Right cardiac atrium (tissue), 5 donors: ENCODE measurements around the gene NUPR1. TPM values are rescaled to one million over a fixed set of nuclear protein-coding genes. Genes with fewer than 3 reads are reported as not detected.
"Not testable (repeated sequence)": the region's sequence is repeated elsewhere in the genome, so short reads cannot be mapped to it uniquely, and the experiment has no call there.

ENCODE experiments used
- ATAC-seq, 2 donors: fragments of 200-7000 bp; cut with Tn5 transposase; one replicate each; pipeline versions ENCODE4 v1.8.0 to v1.9.1; 2020; ENCODE audit warnings: moderate library complexity in 2 of 2, mild to moderate bottlenecking in 1 of 2
- DNase-seq, 3 donors: peaks; one replicate each; pipeline ENCODE4 v3.0.0-alpha.2; 2020
- H3K27ac ChIP-seq: one replicate; pipeline ENCODE4 v1.5.1; 2013; ENCODE audit warnings: mild to moderate bottlenecking, low read length, control low read depth, moderate library complexity
- H3K27me3 ChIP-seq: one replicate; pipeline ENCODE4 v1.6.1; 2013; ENCODE audit not compliant: control insufficient read depth, insufficient read depth
- H3K4me1 ChIP-seq: one replicate; pipeline ENCODE4 v1.6.1; 2013; ENCODE audit warnings: low read length; ENCODE audit not compliant: control insufficient read depth, insufficient read depth
- H3K4me3 ChIP-seq: one replicate; pipeline ENCODE4 v1.5.1; 2013; ENCODE audit warnings: low read length, control low read depth
- H3K9me3 ChIP-seq: one replicate; pipeline ENCODE4 v1.6.1; 2013; ENCODE audit warnings: low read length; ENCODE audit not compliant: control insufficient read depth
- WGBS: extraction: QIAGEN DNeasy Blood & Tissue Kit; methylation state at CpG from one replicate; pipeline ENCODE4 v1.1.7; 2013; 5-methylcytosine and 5-hydroxymethylcytosine counted together
- intact Hi-C, 4 donors: fragments of 100-400 bp; cut with DNase I; formaldehyde crosslinking; loops; one replicate each; pipeline versions ENCODE4 v1.11.0 to v1.14.0; 2022 to 2023
- polyA plus RNA-seq: library from polyadenylated mRNA; stranded (reverse); fragments of 200-250 nt; gene quantifications from one replicate; pipeline ENCODE4 v1.2.3, GENCODE V29; 2013
- total RNA-seq, 4 donors: library from RNA; stranded (reverse); fragmentation: NEBNext Ultra II Directional; extraction: Animal tissue kit (Norgen Biotek cat#: 25700); gene quantifications; one replicate each; pipeline ENCODE4 v1.2.1, GENCODE V29; 2021
- donor health status: healthy with polysubstance abuse.
- donor health status: DM: no; HTN: yes; CAD: no.
- donor health status: DM: no; HTN: no; CAD: no.
- donor health status: DM: no; HTN: yes; CAD: no; lungs with severe emphysema.
- donor health status: DM: yes; HTN: yes; CAD: no.

The NUPR1 gene
- total and polyA plus RNA-seq, 5 donors: 63.7 to 106 (median 67.9) TPM

GRCh38 chr16:28554634-28555423 is 16.1 kb upstream of the NUPR1 start:
- no peak for ATAC-seq

GRCh38 chr16:28553776-28554633 is 15.2 kb upstream of the NUPR1 start, which contains the start of gene SGF29:
Gene SGF29 (plus strand): TSS chr16:28553920. CDS start chr16:28581070, 27,150 bp downstream.
- DNase-seq (peak; percentile 94 to 97 (median 97)), ATAC-seq (peak; percentile 97)
- H3K27ac ChIP-seq: peak within 1 kb of the TSS; percentile 97
- H3K9me3 ChIP-seq: no peaks in the 10 kb centered on the region
- intact Hi-C loops: no loop called here
- no peaks in the 10 kb centered on the region for H3K27me3 ChIP-seq
- WGBS: 2% methylated on average over 88 of the region's 88 CpGs
- H3K4me1 ChIP-seq: peaks cover 2% of the 10 kb centered on the region
- peak within 1 kb of the TSS; percentile 71 for H3K4me3 ChIP-seq

More at GRCh38 chr16:28554634-28555423, 16.1 kb upstream of the NUPR1 start:
- Histone ChIP-seq H3K27me3 (no peaks in the 10 kb centered on the region), H3K4me1 (peaks cover 2% of the 10 kb centered on the region), H3K27ac (no peak overlapping the region), H3K9me3 (no peaks in the 10 kb centered on the region), H3K4me3 (peak overlapping the region; percentile 71)
- intact Hi-C loops: no loop called here
- DNase-seq: no peak
- WGBS: 86% methylated on average over 15 of the region's 15 CpGs

GRCh38 chr16:28549301-28549899 is 10.6 kb upstream of the NUPR1 start:
- Histone ChIP-seq H3K27me3 (no peaks in the 10 kb centered on the region), H3K4me1 (peaks cover under 1% of the 10 kb centered on the region), H3K27ac (no peak overlapping the region), H3K9me3 (no peaks in the 10 kb centered on the region), H3K4me3 (no peak overlapping the region)
- ATAC-seq (no peak), DNase-seq (no peak)
- intact Hi-C loops: loop anchor here in 2 of 4 donors (5.0 to 10.0 kb wide), 2 partner anchors 57 to 65 kb away; partner anchors contain the start of genes APOBR (in 1 of the 2) and CLN3 (in 1 of the 2)
- WGBS: 43% methylated on average over 11 of the region's 11 CpGs

GRCh38 chr16:28548306-28548802 is 9.6 kb upstream of the NUPR1 start:
- ATAC-seq: no peak

GRCh38 chr16:28546626-28547025 is 7.9 kb upstream of the NUPR1 start:
- ATAC-seq: no peak
- no peak for DNase-seq
- Histone ChIP-seq H3K4me1 (no peaks in the 10 kb centered on the region), H3K27me3 (no peaks in the 10 kb centered on the region), H3K4me3 (no peak overlapping the region), H3K27ac (no peak overlapping the region), H3K9me3 (no peaks in the 10 kb centered on the region)
- intact Hi-C loops: loop anchor here in 2 of 4 donors (5.0 to 10.0 kb wide), 2 partner anchors 54 to 62 kb away; partner anchors contain the start of genes APOBR (in 1 of the 2) and CLN3 (in 1 of the 2)
- WGBS: 87% methylated on average over 7 of the region's 7 CpGs

More at GRCh38 chr16:28548306-28548802, 9.6 kb upstream of the NUPR1 start:
- Histone ChIP-seq H3K4me1 (no peaks in the 10 kb centered on the region), H3K4me3 (no peak overlapping the region), H3K27ac (no peak overlapping the region), H3K9me3 (no peaks in the 10 kb centered on the region), H3K27me3 (no peaks in the 10 kb centered on the region)
- intact Hi-C loops: loop anchor here in 2 of 4 donors (5.0 to 10.0 kb wide), 2 partner anchors 56 to 64 kb away; partner anchors contain the start of genes APOBR (in 1 of the 2) and CLN3 (in 1 of the 2)
- DNase-seq: no peak
- 69% methylated on average over 14 of the region's 14 CpGs for WGBS

GRCh38 chr16:28545964-28546363 is 7.2 kb upstream of the NUPR1 start:
- H3K27ac ChIP-seq, ATAC-seq, H3K4me1 ChIP-seq, DNase-seq, H3K4me3 ChIP-seq, H3K27me3 ChIP-seq, H3K9me3 ChIP-seq: not testable (repeated sequence)
- 92% methylated on average over 7 of the region's 7 CpGs for WGBS
- intact Hi-C loops: loop anchor here in 2 of 4 donors (5.0 to 10.0 kb wide), 2 partner anchors 54 to 61 kb away; partner anchors contain the start of genes APOBR (in 1 of the 2) and CLN3 (in 1 of the 2)

- Histone ChIP-seq H3K4me3 (no peak overlapping the region), H3K4me1 (no peaks in the 10 kb centered on the region), H3K27me3 (no peaks in the 10 kb centered on the region), H3K27ac (no peak overlapping the region), H3K9me3 (no peaks in the 10 kb centered on the region)
- ATAC-seq: no peak
- no peak for DNase-seq
- intact Hi-C loops: loop anchor here in 2 of 4 donors (5.0 to 10.0 kb wide), 2 partner anchors 53 to 60 kb away; partner anchors contain the start of genes APOBR (in 1 of the 2) and CLN3 (in 1 of the 2)
- WGBS: 87% methylated on average over 3 of the region's 3 CpGs
Observed at GRCh38 chr16:28544998-28545397, 6.2 kb upstream of the NUPR1 start.

GRCh38 chr16:28543072-28543471 is 4.3 kb upstream of the NUPR1 start:
- DNase-seq: no peak
- Histone ChIP-seq H3K4me1 (peaks cover 1% of the 10 kb centered on the region), H3K27me3 (no peaks in the 10 kb centered on the region), H3K9me3 (no peaks in the 10 kb centered on the region), H3K27ac (no peak overlapping the region), H3K4me3 (no peak overlapping the region)
- 75% methylated on average over 7 of the region's 7 CpGs for WGBS
- intact Hi-C loops: loop anchor here in 1 of 4 donors (10.0 kb wide), 1 partner anchor 58 kb away; no protein-coding TSS in a partner anchor
- no peak for ATAC-seq

GRCh38 chr16:28542646-28543045 is 3.9 kb upstream of the NUPR1 start:
- H3K27ac ChIP-seq: no peak overlapping the region
- intact Hi-C loops: loop anchor here in 1 of 4 donors (10.0 kb wide), 1 partner anchor 58 kb away; no protein-coding TSS in a partner anchor
- WGBS: 79% methylated on average over 7 of the region's 7 CpGs

GRCh38 chr16:28540346-28540745 is 1.6 kb upstream of the NUPR1 start:
- Histone ChIP-seq H3K4me1 (peaks cover 9% of the 10 kb centered on the region), H3K27ac (no peak overlapping the region), H3K27me3 (no peaks in the 10 kb centered on the region), H3K4me3 (no peak overlapping the region), H3K9me3 (no peaks in the 10 kb centered on the region)
- intact Hi-C loops: loop anchor here in 1 of 4 donors (10.0 kb wide), 1 partner anchor 56 kb away; no protein-coding TSS in a partner anchor
- ATAC-seq: no peak
- WGBS: 81% methylated on average over 3 of the region's 3 CpGs
- no peak for DNase-seq

More at GRCh38 chr16:28542646-28543045, 3.9 kb upstream of the NUPR1 start:
- no peak for ATAC-seq
- H3K4me1 ChIP-seq: peaks cover 4% of the 10 kb centered on the region
- H3K9me3 ChIP-seq: no peaks in the 10 kb centered on the region
- no peak overlapping the region for H3K4me3 ChIP-seq
- DNase-seq: no peak
- no peaks in the 10 kb centered on the region for H3K27me3 ChIP-seq
